K562 (cell line): ENCODE data around the gene AAK1. TPM values are rescaled to one million over a fixed set of nuclear protein-coding genes. Genes with fewer than 3 reads are reported as not detected.

Experiments
- ATAC-seq: fragments of 200-7000 bp; cut with Tn5 transposase; 3 replicates; pipeline ENCODE4 v1.9.1; 2020; ENCODE audit warnings: moderate library complexity
- BruUV-seq: library from RNA; stranded (reverse); fragments of 400-500 nt; replicated peaks from 2 replicates; lab custom pipeline; 2021; lab: Mats Ljungman, UMichigan
- CTCF ChIA-PET: fragments of 300-600 bp; formaldehyde crosslinking; extraction: SDS; loops from one replicate; lab custom pipeline; 2021; ENCODE audit warnings: low intra/inter-chr PET ratio; lab: Yijun Ruan, JAX
- POLR2A ChIA-PET: fragments of 300-600, 350-650 bp; sonication (Branson Sonifier 250); formaldehyde crosslinking; extraction: SDS; loops from one replicate; lab custom pipeline; 2021; ENCODE audit warnings: antibody characterized with exemption, inconsistent platforms; lab: Yijun Ruan, JAX
- DNase-seq, 4 experiments: peaks; one replicate each; pipeline versions ENCODE4 v3.0.0 to v3.0.0-alpha.2; 2011 to 2018; ENCODE audit warnings: low spot score in 3 of 4, mixed read lengths in 3 of 4; ENCODE audit errors: extremely low read depth in 1 of 4
- FAIRE-seq: peaks from 2 replicates; lab custom pipeline; 2011; peaks lifted over from hg19 to GRCh38; lab: Jason Lieb, UNC
- H2AFZ ChIP-seq: 2 replicates; pipeline ENCODE4 v1.6.0; 2011; ENCODE audit warnings: low read depth, low read length, control low read depth, inconsistent platforms
- H3K27ac ChIP-seq: fragments of 200-600 bp; 3 replicates; pipeline ENCODE4 v1.8.0; 2011; ENCODE audit warnings: low read depth, mild to moderate bottlenecking, control low read depth, inconsistent platforms, low read length, moderate library complexity, mixed read lengths; ENCODE audit errors: extremely low read depth
- H3K27me3 ChIP-seq, 2 experiments: fragments of 300-600 bp in 1 of 2; 2 replicates in 1 of 2; 3 replicates in 1 of 2; pipeline versions ENCODE4 v1.6.0 to v1.8.0; 2011; ENCODE audit warnings: inconsistent platforms in 2 of 2, low read length in 2 of 2, mild to moderate bottlenecking in 1 of 2, mixed read lengths in 1 of 2, moderate library complexity in 1 of 2; ENCODE audit not compliant: control insufficient read depth in 2 of 2, insufficient read depth in 2 of 2
- H3K36me3 ChIP-seq: fragments of 300-600 bp; 3 replicates; pipeline ENCODE4 v1.8.0; 2011; ENCODE audit warnings: mild to moderate bottlenecking, low read length, inconsistent platforms; ENCODE audit not compliant: control insufficient read depth, insufficient read depth
- H3K4me1 ChIP-seq, 2 experiments: fragments of 200-600 bp in 1 of 2; replicated peaks in 1 of 2; 2 replicates in 1 of 2; 3 replicates in 1 of 2; pipeline versions ENCODE4 v1.5.1 to v1.8.0; 2011; ENCODE audit warnings: inconsistent platforms in 2 of 2, low read length in 2 of 2, mild to moderate bottlenecking in 1 of 2, mixed read lengths in 1 of 2, moderate library complexity in 1 of 2; ENCODE audit not compliant: control insufficient read depth in 2 of 2, insufficient read depth in 2 of 2
- H3K4me2 ChIP-seq: 2 replicates; pipeline ENCODE4 v1.6.1; 2011; ENCODE audit warnings: low read length, control low read depth, inconsistent platforms, mixed read lengths; ENCODE audit not compliant: insufficient read depth
- H3K4me3 ChIP-seq: fragments of 200-600 bp; sonication (generic), shearing (Covaris generic); 2 replicates; pipeline ENCODE4 v1.5.1; 2016; ENCODE audit warnings: control low read depth, inconsistent platforms
- H3K79me2 ChIP-seq: fragments of 200-600 bp; 3 replicates; pipeline ENCODE4 v1.8.0; 2011; ENCODE audit warnings: low read length, inconsistent platforms; ENCODE audit not compliant: control insufficient read depth, insufficient read depth
- H3K9ac ChIP-seq, 2 experiments: 2 replicates each; pipeline versions ENCODE4 v1.6.0 to v1.6.1; 2011; ENCODE audit warnings: low read depth in 2 of 2, low read length in 2 of 2, control low read depth in 1 of 2, inconsistent platforms in 1 of 2, mild to moderate bottlenecking in 1 of 2, mixed read lengths in 1 of 2; ENCODE audit not compliant: insufficient read depth in 1 of 2
- H3K9me1 ChIP-seq: one replicate; pipeline ENCODE4 v1.6.0; 2011; ENCODE audit warnings: inconsistent platforms, mild to moderate bottlenecking, low read length, moderate library complexity; ENCODE audit not compliant: control insufficient read depth, insufficient read depth
- H3K9me3 ChIP-seq: replicated peaks from 2 replicates; pipeline ENCODE4 v1.5.1; 2011; ENCODE audit warnings: low read depth, low read length, inconsistent platforms; ENCODE audit not compliant: control insufficient read depth, insufficient read depth
- H4K20me1 ChIP-seq: replicated peaks from 2 replicates; pipeline ENCODE4 v1.6.1; 2011; ENCODE audit warnings: low read length, inconsistent platforms, mixed read lengths; ENCODE audit not compliant: control insufficient read depth, insufficient read depth
- BRF2 ChIP-seq: IDR thresholded peaks from 3 replicates; pipeline ENCODE4 v1.6.1; 2011; ENCODE audit warnings: borderline replicate concordance, mild to moderate bottlenecking; ENCODE audit not compliant: insufficient read length, insufficient read depth
- CBX3 ChIP-seq, 2 experiments: IDR thresholded peaks; 1 replicate in 1 of 2; 2 replicates in 1 of 2; pipeline ENCODE4 v1.6.1; 2012; ENCODE audit warnings: inconsistent platforms in 2 of 2, low read length in 2 of 2, borderline replicate concordance in 1 of 2, control low read depth in 1 of 2
- CHAMP1 ChIP-seq: fragments of 450-650 bp; IDR thresholded peaks from 2 replicates; pipeline ENCODE4 v1.6.1; 2016; ENCODE audit warnings: mild to moderate bottlenecking
- CREB5 ChIP-seq: fragments of 250-450 bp; sonication (Bioruptor Pico); IDR thresholded peaks from 2 replicates; pipeline ENCODE4 v1.5.0; 2020; ENCODE audit warnings: mild to moderate bottlenecking
- POLR2A ChIP-seq: fragments of 450-650 bp; conservative IDR thresholded peaks from 2 replicates; pipeline ENCODE4 v1.6.1; 2016
- POLR3G ChIP-seq: IDR thresholded peaks from 2 replicates; pipeline ENCODE4 v1.6.1; 2011; ENCODE audit not compliant: insufficient read length, insufficient replicate concordance; ENCODE audit errors: extremely low read depth
- TRIM24 ChIP-seq, 2 experiments: fragments of 450-650 bp; IDR thresholded peaks; 2 replicates each; pipeline ENCODE4 v1.6.1; 2016
- ZBTB17 ChIP-seq: fragments of 450-650 bp; formaldehyde crosslinking; IDR thresholded peaks from 2 replicates; pipeline ENCODE4 v1.4.0; 2020; ENCODE audit warnings: mild to moderate bottlenecking
- ZNF431 ChIP-seq: sonication (generic); formaldehyde crosslinking; IDR thresholded peaks from 2 replicates; pipeline ENCODE4 v1.8.0; 2022; ENCODE audit warnings: mild to moderate bottlenecking, missing genetic modification reagents
- WGBS: fragments of 100-300 bp; shearing (Covaris generic); methylation state at CpG from one replicate; pipeline ENCODE4 v1.1.6; 2016; ENCODE audit warnings: low coverage, mixed read lengths; ENCODE audit not compliant: insufficient coverage; ENCODE audit errors: missing lambda C conversion rate; 5-methylcytosine and 5-hydroxymethylcytosine counted together
- in situ Hi-C: fragments of 300-500 bp; cut with MboI; formaldehyde crosslinking; loops from 4 replicates; pipeline ENCODE4 v1.15.0; 2018; ENCODE audit warnings: inconsistent platforms, mixed read lengths
- intact Hi-C: fragments of 100-400 bp; cut with micrococcal nuclease; formaldehyde crosslinking; loops from 2 replicates; pipeline ENCODE4 v1.14.2; 2022
- polyA plus RNA-seq, 8 experiments: library from polyadenylated mRNA; depleted of rRNA in 4 of 8; stranded (reverse) in 5 of 8; unstranded in 3 of 8; fragments of >200 nt; fragmentation: Nextera tagmentation in 2 of 8; fragmentation: Illumina TruSeq in 1 of 8; extraction: Ambion mirVana in 2 of 8; extraction: Trizol in 1 of 8; gene quantifications; 2 replicates each; pipeline versions ENCODE4 v1.2.1 to v1.2.3, GENCODE V29; 2011 to 2014; ENCODE audit warnings: inconsistent platforms in 1 of 8, missing spikeins in 1 of 8
- total RNA-seq, 7 experiments: library from RNA; depleted of rRNA in 6 of 7; stranded (reverse); fragments of >200 nt in 6 of 7; fragmentation: Illumina TruSeq in 2 of 7; extraction: Trizol in 2 of 7; gene quantifications; 2 replicates each; pipeline versions ENCODE4 v1.2.1 to v1.2.3, GENCODE V29; 2011 to 2021; ENCODE audit warnings: low replicate concordance in 1 of 7
- TF ChIP-seq, protein P1 (sequence below): fragments of 450-650 bp; formaldehyde crosslinking; IDR thresholded peaks from 2 replicates; pipeline ENCODE4 v1.4.0; 2020; ENCODE audit warnings: mild to moderate bottlenecking, moderate library complexity

Gene AAK1
- total and polyA plus RNA-seq, 9 of the 15 experiments (the other 6 are each of a cell fraction or from before 2014, with no cell fraction given), result 0.89 to 17.1 (median 6.0) TPM

- Histone ChIP-seq H3K27me3 (no peaks in the 10 kb centered on the region), H2AFZ (no peak overlapping the region), H3K9me1 (no peaks in the 10 kb centered on the region), H4K20me1 (no peaks in the 10 kb centered on the region), H3K36me3 (no peaks in the 10 kb centered on the region; the same call in 2 of the 3 replicates), H3K9ac (no peak overlapping the region), H3K4me2 (no peak overlapping the region), H3K9me3 (peaks cover 6% of the 10 kb centered on the region), H3K79me2 (no peaks in the 10 kb centered on the region), H3K4me3 (no peak overlapping the region), H3K27ac (no peak overlapping the region), H3K4me1 (peaks cover 6 to 43% of the 10 kb centered on the region in 2 experiments)
- no peak for FAIRE-seq
- ATAC-seq, result no peak
- 93% methylated on average over 4 of the region's 4 CpGs for WGBS
- intact Hi-C loops (no loop called here), in situ Hi-C loops (no loop called here)
- POLR2A ChIA-PET, result interaction anchor here (2.6 kb wide), 1 partner anchor 39 kb away, joined by 15 read pairs; the partner anchor contains the start of gene AAK1
- no peak for TF ChIP-seq BRF2
- TF ChIP-seq CBX3 (IDR thresholded peaks at IDR 0.05; ENCODE audit: borderline replicate concordance in 1 of 2, low read length in 2 of 2), result peak in 1 of 2 experiments; percentile 48; a peak in 1 of 3 replicates
- no peak for TF ChIP-seq ZBTB17 (CRISPR knock-in tag)
- 0 out of 4 replicates have a peak, but pooled peaks of 1 of the 2 experiments have one; percentile 45 for TF ChIP-seq TRIM24 (IDR thresholded peaks at IDR 0.05)
- TF ChIP-seq CREB5 (CRISPR knock-in tag), result no peak
- TF ChIP-seq POLR2A, result no peak
- no peak for TF ChIP-seq ZNF431 (CRISPR knock-in tag)
- no peak for TF ChIP-seq POLR3G
- TF ChIP-seq, protein P1, sequence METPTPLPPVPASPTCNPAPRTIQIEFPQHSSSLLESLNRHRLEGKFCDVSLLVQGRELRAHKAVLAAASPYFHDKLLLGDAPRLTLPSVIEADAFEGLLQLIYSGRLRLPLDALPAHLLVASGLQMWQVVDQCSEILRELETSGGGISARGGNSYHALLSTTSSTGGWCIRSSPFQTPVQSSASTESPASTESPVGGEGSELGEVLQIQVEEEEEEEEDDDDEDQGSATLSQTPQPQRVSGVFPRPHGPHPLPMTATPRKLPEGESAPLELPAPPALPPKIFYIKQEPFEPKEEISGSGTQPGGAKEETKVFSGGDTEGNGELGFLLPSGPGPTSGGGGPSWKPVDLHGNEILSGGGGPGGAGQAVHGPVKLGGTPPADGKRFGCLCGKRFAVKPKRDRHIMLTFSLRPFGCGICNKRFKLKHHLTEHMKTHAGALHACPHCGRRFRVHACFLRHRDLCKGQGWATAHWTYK (CRISPR knock-in tag), result no peak
- no peak for TF ChIP-seq CHAMP1
- no peak for DNase-seq
- CTCF ChIA-PET, result no interaction called here
- no TSS peak for BruUV-seq
Measured at GRCh38 chr2:69605284-69605683, 38.3 kb downstream of the AAK1 start.
